Embryonic facial prominence (tissue), 1 donor: Measurements from ENCODE around the gene EHD2.
A peak's percentile ranks its signal among the peaks of the same experiment; 100 is the strongest.
"Not testable (repeated sequence)": the region's sequence is repeated elsewhere in the genome, so short reads cannot be mapped to it uniquely, and the experiment has no call there.

ENCODE experiments used
- DNase-seq: peaks from one replicate; pipeline ENCODE4 v3.0.0-alpha.2; 2016; ENCODE audit errors: extremely low spot score

The EHD2 gene, protein sequence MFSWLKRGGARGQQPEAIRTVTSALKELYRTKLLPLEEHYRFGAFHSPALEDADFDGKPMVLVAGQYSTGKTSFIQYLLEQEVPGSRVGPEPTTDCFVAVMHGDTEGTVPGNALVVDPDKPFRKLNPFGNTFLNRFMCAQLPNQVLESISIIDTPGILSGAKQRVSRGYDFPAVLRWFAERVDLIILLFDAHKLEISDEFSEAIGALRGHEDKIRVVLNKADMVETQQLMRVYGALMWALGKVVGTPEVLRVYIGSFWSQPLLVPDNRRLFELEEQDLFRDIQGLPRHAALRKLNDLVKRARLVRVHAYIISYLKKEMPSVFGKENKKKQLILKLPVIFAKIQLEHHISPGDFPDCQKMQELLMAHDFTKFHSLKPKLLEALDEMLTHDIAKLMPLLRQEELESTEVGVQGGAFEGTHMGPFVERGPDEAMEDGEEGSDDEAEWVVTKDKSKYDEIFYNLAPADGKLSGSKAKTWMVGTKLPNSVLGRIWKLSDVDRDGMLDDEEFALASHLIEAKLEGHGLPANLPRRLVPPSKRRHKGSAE

DNA sequence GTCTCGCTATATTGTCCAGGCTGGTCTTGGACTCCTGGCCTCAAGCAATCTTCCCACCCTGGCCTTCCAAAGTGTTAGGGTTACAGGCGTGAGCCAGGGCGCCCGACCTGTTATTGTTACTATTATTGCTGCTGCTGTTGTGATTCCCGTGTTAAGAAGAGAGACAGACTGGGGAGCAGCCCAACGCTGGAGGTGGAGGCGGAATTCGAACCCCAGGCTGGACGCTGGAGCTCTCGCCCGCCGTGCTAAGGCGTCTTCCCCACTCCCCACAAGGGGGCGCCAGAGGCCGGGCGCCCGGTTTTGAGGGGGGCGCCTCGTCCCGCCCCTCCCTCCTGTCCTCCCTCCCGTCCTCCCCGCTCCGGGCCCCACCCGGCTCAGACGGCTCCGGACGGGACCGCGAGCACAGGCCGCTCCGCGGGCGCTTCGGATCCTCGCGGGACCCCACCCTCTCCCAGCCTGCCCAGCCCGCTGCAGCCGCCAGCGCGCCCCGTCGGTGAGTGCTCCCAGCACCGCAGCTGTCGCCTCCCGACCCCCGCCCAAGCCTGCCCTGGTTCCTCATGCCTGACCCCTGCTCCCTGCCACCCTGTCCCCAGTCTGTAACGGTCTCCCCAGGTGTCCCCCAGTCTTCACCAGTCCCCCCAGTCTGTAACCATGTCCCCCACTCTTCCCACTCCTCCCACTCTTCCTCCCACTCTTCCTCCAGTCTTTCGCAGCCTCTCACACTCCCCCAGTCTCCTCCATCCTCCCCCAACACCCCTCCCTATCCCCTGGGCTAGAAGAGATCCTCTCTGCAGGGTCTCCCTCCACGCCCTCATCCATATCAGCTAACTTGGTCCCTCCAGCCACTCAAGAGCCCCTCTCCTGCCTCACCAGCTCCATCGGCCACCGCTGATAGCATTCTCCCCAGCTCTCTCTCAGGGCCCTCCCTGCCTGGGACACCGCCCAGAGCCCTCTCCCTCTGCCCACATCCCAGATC, at the start of gene EHD2:
TSS of gene EHD2 (plus strand) at position 377 of the 976 bp plus-strand sequence. CDS start 3,191 bp downstream, outside the sequence.
- DNase-seq, result peak; percentile 45

GRCh38 chr19:47663435-47663910, 49.7 kb upstream of the EHD2 start:
- no peak for DNase-seq

GRCh38 chr19:47663911-47664771, 49.1 kb upstream of the EHD2 start:
- DNase-seq, result no peak

DNA sequence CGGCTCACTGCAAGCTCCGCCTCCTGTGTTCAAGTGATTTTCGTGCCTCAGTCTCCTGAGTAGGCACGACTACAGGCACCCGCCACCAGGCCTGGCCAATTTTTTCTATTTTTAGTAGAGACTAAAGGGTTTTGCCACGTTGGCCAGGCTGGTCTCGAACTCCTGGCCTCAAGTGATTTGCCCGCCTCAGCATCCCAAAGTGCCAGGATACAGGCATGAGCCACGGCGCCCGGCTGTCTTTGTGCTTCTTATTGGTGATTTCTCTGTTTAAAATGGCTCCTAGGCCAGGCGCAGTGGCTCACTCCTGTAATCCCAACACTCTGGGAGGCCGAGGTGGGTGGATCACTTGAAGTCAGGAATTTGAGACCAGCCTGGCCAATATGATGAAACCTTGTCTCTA, 44.7 kb upstream of the EHD2 start:
- not testable (repeated sequence) for DNase-seq

DNA sequence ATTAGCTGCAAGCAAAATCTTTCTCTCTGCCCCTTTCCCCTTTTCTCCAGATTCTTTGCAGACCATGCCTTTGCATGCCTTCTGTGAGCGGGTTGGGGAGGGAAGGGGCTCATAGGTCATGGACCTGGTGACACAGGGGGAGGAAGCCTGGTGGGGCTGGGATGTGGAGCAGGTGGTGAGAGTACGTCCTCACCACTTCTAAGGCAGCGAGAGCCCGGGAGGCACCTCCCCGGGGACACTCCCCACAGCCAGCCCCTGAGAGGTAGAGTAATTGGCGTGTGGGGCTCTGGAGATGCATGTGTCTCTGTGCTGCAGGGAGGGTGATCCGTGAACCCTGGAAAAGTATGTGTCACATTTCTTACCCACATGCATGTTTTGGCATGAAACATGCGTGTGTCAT, 42.5 kb upstream of the EHD2 start:
- no peak for DNase-seq

GRCh38 chr19:47671499-47671898, 41.7 kb upstream of the EHD2 start:
- no peak for DNase-seq

- DNase-seq, result no peak
Observed at GRCh38 chr19:47673426-47673825, 39.8 kb upstream of the EHD2 start.

DNA sequence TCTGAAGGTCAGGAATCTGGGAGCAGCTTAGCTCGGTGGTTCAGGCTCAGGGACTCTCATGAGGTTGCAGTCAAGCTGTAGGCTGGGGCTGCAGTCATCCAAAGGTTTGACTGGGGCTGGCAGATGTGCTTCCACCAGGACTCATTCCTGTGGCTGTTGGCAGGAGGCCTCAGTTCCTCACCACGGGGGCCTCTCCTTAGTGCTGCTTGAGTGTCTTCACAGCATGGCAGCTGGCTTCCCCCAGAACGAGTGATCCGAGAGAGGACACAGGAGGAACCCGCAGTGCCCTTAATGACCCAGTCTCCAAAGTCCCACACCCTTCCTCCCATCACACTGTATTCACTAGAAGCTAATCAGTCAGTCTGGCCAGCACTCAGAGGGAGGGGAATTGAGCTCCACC, 38.7 kb upstream of the EHD2 start:
- no peak for DNase-seq

GRCh38 chr19:47675271-47675670, 38.0 kb upstream of the EHD2 start:
- DNase-seq, result no peak

- no peak for DNase-seq
Observed at GRCh38 chr19:47675859-47676258, 37.4 kb upstream of the EHD2 start.

- no peak for DNase-seq
Observed at GRCh38 chr19:47676811-47677210, 36.4 kb upstream of the EHD2 start.

DNA sequence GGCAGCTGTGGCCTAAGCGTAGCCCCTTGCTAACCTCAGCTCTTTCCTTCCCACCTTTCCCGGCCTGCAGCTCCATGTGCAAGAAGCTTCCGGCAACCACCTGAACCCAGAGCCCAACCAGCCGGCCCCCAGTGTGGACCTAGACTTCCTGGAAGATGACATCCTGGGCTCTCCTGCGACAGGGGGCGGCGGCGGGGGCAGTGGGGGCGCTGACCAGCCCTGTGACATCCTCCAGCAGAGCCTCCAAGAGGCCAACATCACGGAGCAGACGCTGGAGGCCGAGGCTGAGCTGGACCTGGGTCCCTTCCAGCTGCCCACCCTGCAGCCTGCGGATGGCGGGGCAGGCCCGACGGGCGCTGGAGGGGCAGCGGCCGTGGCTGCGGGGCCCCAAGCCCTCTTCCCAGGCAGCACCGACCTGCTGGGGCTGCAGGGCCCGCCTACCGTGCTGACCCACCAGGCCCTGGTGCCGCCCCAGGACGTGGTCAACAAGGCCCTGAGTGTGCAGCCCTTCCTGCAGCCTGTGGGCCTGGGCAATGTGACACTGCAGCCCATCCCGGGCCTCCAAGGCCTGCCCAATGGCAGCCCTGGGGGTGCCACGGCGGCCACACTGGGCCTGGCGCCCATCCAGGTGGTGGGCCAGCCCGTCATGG, 33.8 kb upstream of the EHD2 start:
- no peak for DNase-seq

DNA sequence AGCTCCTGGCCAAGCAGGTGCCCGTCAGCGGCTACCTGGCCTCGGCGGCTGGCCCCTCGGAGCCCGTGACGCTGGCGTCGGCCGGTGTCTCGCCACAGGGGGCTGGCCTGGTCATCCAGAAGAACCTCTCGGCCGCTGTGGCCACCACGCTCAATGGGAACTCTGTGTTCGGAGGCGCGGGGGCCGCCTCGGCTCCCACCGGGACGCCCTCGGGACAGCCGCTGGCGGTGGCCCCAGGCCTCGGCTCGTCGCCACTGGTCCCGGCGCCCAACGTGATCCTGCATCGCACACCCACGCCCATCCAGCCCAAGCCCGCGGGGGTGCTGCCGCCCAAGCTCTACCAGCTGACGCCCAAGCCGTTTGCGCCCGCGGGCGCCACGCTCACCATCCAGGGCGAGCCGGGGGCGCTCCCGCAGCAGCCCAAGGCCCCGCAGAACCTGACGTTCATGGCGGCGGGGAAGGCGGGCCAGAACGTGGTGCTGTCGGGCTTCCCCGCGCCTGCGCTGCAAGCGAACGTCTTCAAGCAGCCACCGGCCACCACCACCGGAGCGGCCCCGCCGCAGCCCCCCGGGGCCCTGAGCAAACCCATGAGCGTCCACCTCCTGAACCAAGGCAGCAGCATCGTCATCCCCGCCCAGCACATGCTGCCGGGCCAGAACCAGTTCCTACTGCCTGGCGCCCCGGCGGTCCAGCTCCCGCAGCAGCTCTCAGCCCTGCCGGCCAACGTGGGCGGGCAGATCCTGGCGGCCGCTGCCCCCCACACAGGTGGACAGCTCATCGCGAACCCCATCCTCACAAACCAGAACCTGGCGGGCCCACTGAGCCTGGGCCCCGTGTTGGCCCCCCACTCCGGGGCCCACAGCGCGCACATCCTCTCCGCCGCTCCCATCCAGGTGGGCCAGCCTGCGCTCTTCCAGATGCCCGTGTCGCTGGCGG, 33.0 kb upstream of the EHD2 start:
- no peak for DNase-seq

DNA sequence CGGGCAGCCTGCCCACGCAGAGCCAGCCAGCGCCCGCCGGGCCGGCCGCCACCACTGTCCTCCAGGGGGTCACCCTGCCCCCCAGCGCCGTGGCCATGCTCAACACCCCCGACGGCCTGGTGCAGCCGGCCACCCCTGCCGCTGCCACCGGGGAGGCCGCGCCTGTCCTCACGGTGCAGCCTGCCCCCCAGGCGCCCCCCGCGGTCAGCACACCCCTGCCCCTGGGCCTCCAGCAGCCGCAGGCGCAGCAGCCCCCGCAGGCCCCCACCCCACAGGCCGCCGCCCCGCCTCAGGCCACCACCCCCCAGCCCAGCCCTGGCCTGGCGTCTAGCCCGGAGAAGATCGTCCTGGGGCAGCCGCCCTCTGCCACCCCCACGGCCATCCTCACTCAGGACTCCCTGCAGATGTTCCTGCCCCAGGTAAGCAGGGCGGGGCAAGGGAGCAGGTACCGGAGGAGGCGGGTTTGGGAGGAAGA, 32.3 kb upstream of the EHD2 start:
- DNase-seq, result no peak

DNA sequence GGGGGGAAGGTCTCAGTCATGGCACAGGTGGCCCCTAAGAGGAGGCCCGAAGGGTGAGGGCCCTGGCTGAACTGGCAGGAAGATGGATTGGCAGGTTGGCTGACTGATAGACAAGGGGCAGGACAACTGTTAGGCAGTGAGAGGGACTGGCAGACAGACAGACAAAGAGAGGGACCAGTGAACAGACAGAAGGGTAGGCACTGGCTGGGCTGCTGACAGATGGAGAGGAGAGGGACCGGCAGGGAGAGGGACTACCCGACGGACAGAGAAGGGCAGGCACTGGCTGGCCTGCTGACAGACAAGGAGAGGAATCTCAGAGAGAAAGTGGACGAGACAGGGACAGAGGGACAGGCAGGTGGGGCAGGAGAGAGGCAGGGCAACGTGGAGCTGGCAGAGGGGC, 31.8 kb upstream of the EHD2 start:
- DNase-seq, result no peak

DNA sequence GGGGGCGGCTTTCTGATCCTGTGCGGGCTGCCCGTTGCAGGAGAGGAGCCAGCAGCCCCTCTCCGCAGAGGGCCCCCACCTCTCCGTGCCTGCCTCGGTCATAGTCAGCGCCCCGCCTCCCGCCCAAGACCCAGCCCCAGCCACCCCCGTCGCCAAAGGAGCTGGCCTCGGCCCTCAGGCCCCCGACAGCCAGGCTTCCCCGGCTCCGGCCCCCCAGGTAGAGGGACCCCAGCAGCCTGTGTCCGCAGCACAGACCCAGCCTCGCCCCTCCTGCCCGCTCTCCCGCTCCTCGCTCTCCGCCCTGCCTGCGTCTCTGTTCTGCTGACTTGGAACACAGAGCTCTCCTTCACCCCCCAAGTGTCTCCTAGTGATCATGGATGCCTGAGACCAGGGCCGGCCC, 31.3 kb upstream of the EHD2 start:
- no peak for DNase-seq

DNA sequence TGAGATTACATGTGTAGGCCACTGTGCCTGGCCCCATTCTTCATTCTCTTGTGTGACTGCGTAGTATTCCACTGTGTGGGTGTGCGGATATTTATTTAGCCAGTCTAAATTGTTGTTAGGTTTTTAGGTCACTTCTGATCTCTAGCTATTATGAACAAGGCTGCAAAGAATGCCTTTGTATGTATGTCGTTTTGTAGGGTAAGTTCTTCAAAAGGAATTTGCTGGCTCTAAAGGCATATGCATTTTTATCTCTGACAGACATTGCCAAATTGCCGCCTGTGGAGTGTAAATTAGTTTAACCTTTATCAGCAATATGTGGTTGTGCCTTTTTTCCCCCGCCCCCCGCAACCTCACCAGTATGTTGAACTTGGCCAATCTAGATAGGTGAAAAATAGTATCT, 30.3 kb upstream of the EHD2 start:
- no peak for DNase-seq

- DNase-seq, result no peak
Observed at GRCh38 chr19:47686679-47687450, 26.4 kb upstream of the EHD2 start.

GRCh38 chr19:47687906-47688305, 25.3 kb upstream of the EHD2 start:
- no peak for DNase-seq
